HEK293 (cell line): ENCODE data around the gene PLPPR1.

Experiments used
- CTCF ChIA-PET: fragments of 350-600 bp; formaldehyde crosslinking; extraction: SDS; loops from one replicate; lab custom pipeline; 2021; ENCODE audit warnings: antibody characterized with exemption; lab: Yijun Ruan, JAX
- POLR2A ChIA-PET: fragments of 300-600 bp; formaldehyde crosslinking; extraction: SDS; loops from one replicate; lab custom pipeline; 2020; ENCODE audit warnings: antibody characterized with exemption, inconsistent platforms; lab: Yijun Ruan, JAX
- H3K27ac ChIP-seq: fragments of 200-500 bp; sonication (Bioruptor generic); 2 replicates; pipeline ENCODE4 v1.5.1; 2014; ENCODE audit warnings: low read depth, low read length, control low read depth, inconsistent platforms; ENCODE audit errors: extremely low read depth
- H3K36me3 ChIP-seq, 2 experiments: fragments of 200-500 bp in 1 of 2; sonication (Bioruptor generic) in 1 of 2; 1 replicate in 1 of 2; 2 replicates in 1 of 2; pipeline ENCODE4 v1.5.1; 2014 to 2017; ENCODE audit warnings: inconsistent platforms in 2 of 2, low read length in 2 of 2; ENCODE audit not compliant: control insufficient read depth in 2 of 2, insufficient read depth in 1 of 2
- H3K4me1 ChIP-seq: fragments of 200-500 bp; sonication (Bioruptor generic); 2 replicates; pipeline ENCODE4 v1.5.1; 2014; ENCODE audit warnings: mild to moderate bottlenecking, low read length, inconsistent platforms; ENCODE audit not compliant: control insufficient read depth, insufficient read depth
- H3K4me3 ChIP-seq: 2 replicates; pipeline ENCODE4 v1.5.1; 2011; ENCODE audit warnings: low read depth, mild to moderate bottlenecking, control low read depth, low read length, moderate library complexity
- H3K9me3 ChIP-seq: fragments of 200-500 bp; sonication (Bioruptor generic); 2 replicates; pipeline ENCODE4 v1.5.1; 2014; ENCODE audit warnings: low read depth, low read length, inconsistent platforms; ENCODE audit not compliant: control insufficient read depth, insufficient read depth
- MEIS1 ChIP-seq: sonication (generic); formaldehyde crosslinking; IDR thresholded peaks from 2 replicates; pipeline ENCODE4 v1.8.1; 2022; ENCODE audit warnings: missing genetic modification reagents, mild to moderate bottlenecking, borderline replicate concordance
- OVOL3 ChIP-seq: fragments of 450-650 bp; formaldehyde crosslinking; IDR thresholded peaks from 2 replicates; pipeline ENCODE4 v1.5.1; 2016; ENCODE audit warnings: missing biosample characterization, missing genetic modification characterization
- ZBTB44 ChIP-seq: fragments of 450-650 bp; IDR thresholded peaks from 2 replicates; pipeline ENCODE4 v1.5.1; 2018; ENCODE audit warnings: missing biosample characterization, mild to moderate bottlenecking, missing genetic modification characterization
- ZBTB48 ChIP-seq: fragments of 450-650 bp; formaldehyde crosslinking; IDR thresholded peaks from 2 replicates; pipeline ENCODE4 v1.5.1; 2016; ENCODE audit warnings: missing biosample characterization, missing genetic modification characterization
- ZBTB49 ChIP-seq: fragments of 450-650 bp; formaldehyde crosslinking; IDR thresholded peaks from 2 replicates; pipeline ENCODE4 v1.5.1; 2016; ENCODE audit warnings: missing biosample characterization, missing genetic modification characterization, low read depth
- ZNF140 ChIP-seq: fragments of 450-650 bp; formaldehyde crosslinking; IDR thresholded peaks from 2 replicates; pipeline ENCODE4 v1.5.1; 2016; ENCODE audit warnings: missing biosample characterization, missing genetic modification characterization
- ZNF221 ChIP-seq: fragments of 450-650 bp; formaldehyde crosslinking; IDR thresholded peaks from 2 replicates; pipeline ENCODE4 v1.5.1; 2017; ENCODE audit warnings: missing biosample characterization, missing genetic modification characterization, borderline replicate concordance
- ZNF311 ChIP-seq: fragments of 450-650 bp; formaldehyde crosslinking; IDR thresholded peaks from 2 replicates; pipeline ENCODE4 v1.5.1; 2017; ENCODE audit warnings: missing biosample characterization, missing genetic modification characterization, borderline replicate concordance
- ZNF335 ChIP-seq: fragments of 450-650 bp; formaldehyde crosslinking; conservative IDR thresholded peaks from 2 replicates; pipeline ENCODE4 v1.5.1; 2016; ENCODE audit warnings: missing biosample characterization, missing genetic modification characterization
- ZNF391 ChIP-seq: fragments of 450-650 bp; formaldehyde crosslinking; IDR thresholded peaks from 2 replicates; pipeline ENCODE4 v1.5.1; 2016; ENCODE audit warnings: low read depth, missing biosample characterization, missing genetic modification characterization, borderline replicate concordance
- ZNF473 ChIP-seq: fragments of 450-650 bp; formaldehyde crosslinking; IDR thresholded peaks from 2 replicates; pipeline ENCODE4 v1.5.1; 2017; ENCODE audit warnings: missing biosample characterization, missing genetic modification characterization
- ZNF561 ChIP-seq: fragments of 450-650 bp; IDR thresholded peaks from 2 replicates; pipeline ENCODE4 v1.5.1; 2018; ENCODE audit warnings: missing biosample characterization, missing genetic modification characterization, borderline replicate concordance
- ZNF571 ChIP-seq: fragments of 450-650 bp; formaldehyde crosslinking; IDR thresholded peaks from 2 replicates; pipeline ENCODE4 v1.5.0; 2017; ENCODE audit warnings: missing biosample characterization, missing genetic modification characterization
- ZNF624 ChIP-seq: fragments of 450-650 bp; formaldehyde crosslinking; IDR thresholded peaks from 2 replicates; pipeline ENCODE4 v1.5.1; 2017; ENCODE audit warnings: missing biosample characterization, missing genetic modification characterization
- ZNF629 ChIP-seq: fragments of 450-650 bp; formaldehyde crosslinking; IDR thresholded peaks from 2 replicates; pipeline ENCODE4 v1.5.1; 2017; ENCODE audit warnings: missing biosample characterization, missing genetic modification characterization
- ZNF776 ChIP-seq: fragments of 450-650 bp; formaldehyde crosslinking; IDR thresholded peaks from 2 replicates; pipeline ENCODE4 v1.5.0; 2017; ENCODE audit warnings: missing biosample characterization, missing genetic modification characterization, borderline replicate concordance
- ZNF830 ChIP-seq: fragments of 450-650 bp; IDR thresholded peaks from 2 replicates; pipeline ENCODE4 v1.5.0; 2018; ENCODE audit warnings: missing biosample characterization, missing genetic modification characterization, low read depth, mild to moderate bottlenecking, moderate library complexity
- ZNF843 ChIP-seq: fragments of 450-650 bp; formaldehyde crosslinking; IDR thresholded peaks from 2 replicates; pipeline ENCODE4 v1.5.1; 2016; ENCODE audit warnings: missing biosample characterization, missing genetic modification characterization
- ZSCAN23 ChIP-seq: fragments of 450-650 bp; formaldehyde crosslinking; IDR thresholded peaks from 2 replicates; pipeline ENCODE4 v1.5.1; 2016; ENCODE audit warnings: missing biosample characterization, missing genetic modification characterization
- TF ChIP-seq, protein P1 (sequence below): fragments of 450-650 bp; formaldehyde crosslinking; IDR thresholded peaks from 2 replicates; pipeline ENCODE4 v1.5.1; 2016; ENCODE audit warnings: missing biosample characterization, missing genetic modification characterization

PLPPR1 gene

DNA sequence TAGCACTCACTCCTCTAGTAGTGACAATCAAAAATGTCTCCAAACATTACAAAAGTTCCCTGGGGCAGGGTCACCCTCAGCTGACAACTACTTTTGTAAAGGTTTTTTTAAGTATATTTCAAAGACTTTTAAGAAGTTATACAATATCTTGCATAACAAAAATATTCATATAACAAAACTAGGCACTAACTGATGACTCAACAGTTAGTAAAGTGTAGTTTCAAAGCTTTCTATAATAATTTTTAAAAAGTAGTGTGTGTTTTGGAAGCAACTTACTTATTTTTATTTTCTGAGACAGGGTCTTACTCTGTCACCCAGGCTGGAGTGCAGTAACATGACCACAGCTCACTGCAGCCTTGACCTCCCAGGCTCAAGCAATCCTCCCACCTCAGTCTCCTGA lies 271.4 kb downstream of the PLPPR1 start:
- TF ChIP-seq ZBTB49 (tag by site-specific recombination), result no peak
- TF ChIP-seq ZNF776, result no peak
- no peak for TF ChIP-seq ZNF629 (tag by site-specific recombination)
- no peak for TF ChIP-seq ZSCAN23 (tag by site-specific recombination)
- no peak for TF ChIP-seq ZNF830 (tag by site-specific recombination)
- no peak for TF ChIP-seq MEIS1
- TF ChIP-seq, protein P1, sequence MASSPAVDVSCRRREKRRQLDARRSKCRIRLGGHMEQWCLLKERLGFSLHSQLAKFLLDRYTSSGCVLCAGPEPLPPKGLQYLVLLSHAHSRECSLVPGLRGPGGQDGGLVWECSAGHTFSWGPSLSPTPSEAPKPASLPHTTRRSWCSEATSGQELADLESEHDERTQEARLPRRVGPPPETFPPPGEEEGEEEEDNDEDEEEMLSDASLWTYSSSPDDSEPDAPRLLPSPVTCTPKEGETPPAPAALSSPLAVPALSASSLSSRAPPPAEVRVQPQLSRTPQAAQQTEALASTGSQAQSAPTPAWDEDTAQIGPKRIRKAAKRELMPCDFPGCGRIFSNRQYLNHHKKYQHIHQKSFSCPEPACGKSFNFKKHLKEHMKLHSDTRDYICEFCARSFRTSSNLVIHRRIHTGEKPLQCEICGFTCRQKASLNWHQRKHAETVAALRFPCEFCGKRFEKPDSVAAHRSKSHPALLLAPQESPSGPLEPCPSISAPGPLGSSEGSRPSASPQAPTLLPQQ (tag by site-specific recombination), result no peak
- no peak for TF ChIP-seq ZNF221 (tag by site-specific recombination)
- Histone ChIP-seq H3K4me3 (no peak overlapping the region), H3K4me1 (no peaks in the 10 kb centered on the region), H3K36me3 (no peaks in the 10 kb centered on the region), H3K9me3 (no peaks in the 10 kb centered on the region), H3K27ac (no peak overlapping the region)
- ChIA-PET POLR2A (no interaction called here), CTCF (interaction anchor here (0.6 to 1.3 kb wide), 4 partner anchors 12 to 949 kb away, joined by 3 to 4 read pairs (median 4); no protein-coding TSS in a partner anchor)

DNA sequence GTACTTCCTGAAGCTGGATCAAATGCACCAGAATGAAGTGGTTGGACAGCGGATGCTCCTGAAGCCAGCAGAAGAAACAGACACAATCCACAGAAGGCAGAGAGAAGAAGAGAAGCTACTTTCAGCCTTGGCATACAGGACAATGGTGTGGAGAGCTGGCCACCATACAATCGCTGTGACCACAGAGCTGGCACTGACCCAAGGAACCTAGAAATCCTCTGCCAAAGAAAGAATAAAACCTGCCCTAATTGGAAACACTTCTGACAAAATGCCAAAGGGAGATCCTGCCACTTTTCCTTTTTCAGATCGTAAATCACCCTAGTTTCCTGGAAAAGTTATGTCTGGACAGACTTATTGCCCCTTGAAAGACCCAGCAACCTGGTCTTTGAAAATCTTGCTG lies 278.5 kb downstream of the PLPPR1 start:
- Histone ChIP-seq H3K4me1 (no peaks in the 10 kb centered on the region), H3K9me3 (no peaks in the 10 kb centered on the region), H3K4me3 (no peak overlapping the region), H3K27ac (no peak overlapping the region), H3K36me3 (no peaks in the 10 kb centered on the region)
- ChIA-PET CTCF (interaction anchor here (1.1 to 1.2 kb wide), 2 partner anchors 593 to 706 kb away, joined by 3 to 4 read pairs; no protein-coding TSS in a partner anchor), POLR2A (no interaction called here)
- TF ChIP-seq ZNF624 (tag by site-specific recombination) (no peak), ZBTB48 (tag by site-specific recombination) (no peak), OVOL3 (no peak), ZNF843 (tag by site-specific recombination) (no peak)

GRCh38 chr9:101307524-101308213 lies 279.1 kb downstream of the PLPPR1 start:
- Histone ChIP-seq H3K36me3 (peaks cover 0 to under 1% of the 10 kb centered on the region in 2 experiments; a peak in 1 of 3 replicates), H3K4me1 (no peaks in the 10 kb centered on the region), H3K4me3 (no peak overlapping the region), H3K27ac (no peak overlapping the region), H3K9me3 (no peaks in the 10 kb centered on the region)
- ChIA-PET CTCF (interaction anchor here (1.1 kb wide), 1 partner anchor 707 kb away, joined by 3 read pairs; no protein-coding TSS in a partner anchor), POLR2A (no interaction called here)
- TF ChIP-seq ZNF311 (tag by site-specific recombination) (no peak), ZNF571 (tag by site-specific recombination) (no peak), ZNF473 (tag by site-specific recombination) (no peak), ZNF561 (no peak), ZNF140 (tag by site-specific recombination) (no peak), ZNF391 (tag by site-specific recombination) (no peak), ZBTB44 (tag by site-specific recombination) (no peak), ZNF335 (tag by site-specific recombination) (no peak)
